Urinary bladder (tissue), 4 donors: ENCODE measurements around the gene TTLL1. TPM values are rescaled to one million over a fixed set of nuclear protein-coding genes. Genes with fewer than 3 reads are reported as not detected.
A peak's percentile ranks its signal among the peaks of the same experiment; 100 is the strongest.
"Not testable (repeated sequence)": the region's sequence is repeated elsewhere in the genome, so short reads cannot be mapped to it uniquely, and the experiment has no call there.

Experiments used
- DNase-seq: peaks from one replicate; pipeline ENCODE4 v3.0.0-alpha.2; 2015; ENCODE audit errors: extremely low spot score
- H3K27ac ChIP-seq: one replicate; pipeline ENCODE4 v1.5.1; 2013; ENCODE audit warnings: low read depth, mild to moderate bottlenecking, moderate library complexity
- H3K36me3 ChIP-seq: one replicate; pipeline ENCODE4 v1.6.1; 2013; ENCODE audit warnings: mild to moderate bottlenecking, moderate library complexity; ENCODE audit not compliant: insufficient read depth
- H3K4me1 ChIP-seq: one replicate; pipeline ENCODE4 v1.6.1; 2013; ENCODE audit warnings: mild to moderate bottlenecking, moderate library complexity; ENCODE audit not compliant: insufficient read depth
- H3K4me3 ChIP-seq: one replicate; pipeline ENCODE4 v1.5.1; 2013; ENCODE audit warnings: low read depth, low read length
- WGBS: extraction: QIAGEN DNeasy Blood & Tissue Kit; methylation state at CpG from one replicate; pipeline ENCODE4 v1.1.7; 2013; 5-methylcytosine and 5-hydroxymethylcytosine counted together
- polyA plus RNA-seq: library from polyadenylated mRNA; stranded (reverse); fragments of 200-250 nt; gene quantifications from one replicate; pipeline ENCODE4 v1.2.3, GENCODE V29; 2013
- total RNA-seq: library from RNA; depleted of rRNA; stranded (reverse); fragments of >200 nt; gene quantifications from one replicate; pipeline ENCODE4 v1.2.3, GENCODE V29; 2014
- donor health status: healthy with polysubstance abuse.
- donor health status: healthy.

Gene TTLL1
- total and polyA plus RNA-seq, 2 donors: 7.6 to 8.9 TPM

DNA sequence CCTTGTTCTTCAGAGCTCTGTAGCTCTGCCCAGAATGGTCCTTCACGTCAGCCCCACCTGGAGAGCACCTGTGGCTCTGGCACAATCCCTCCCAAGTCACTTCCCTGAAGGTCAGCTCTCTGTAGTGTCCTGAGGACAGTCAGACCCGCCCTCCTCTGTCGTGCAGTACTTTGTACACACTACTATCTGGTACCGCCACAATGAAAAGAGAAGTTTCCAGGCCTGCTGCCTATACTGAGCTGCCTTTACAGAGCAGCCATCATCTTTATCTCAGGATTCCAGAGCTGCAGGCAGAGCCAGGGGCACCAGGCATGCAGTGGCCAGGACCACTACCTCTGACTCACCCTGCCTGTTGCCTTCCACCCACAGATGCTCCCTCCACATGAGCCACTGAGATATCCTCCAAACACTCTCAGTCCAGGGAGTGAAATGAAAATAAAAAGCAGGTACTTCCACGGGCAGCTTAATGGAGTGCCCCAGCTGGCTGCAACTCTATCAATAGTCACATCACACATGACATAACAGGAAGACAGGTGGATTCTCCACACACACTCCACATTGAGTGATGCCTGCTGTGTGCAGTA, 81.6 kb downstream of the TTLL1 start:
- peaks cover 4% of the 10 kb centered on the region for H3K4me1 ChIP-seq
- H3K27ac ChIP-seq: no peak overlapping the region
- no peak for DNase-seq
- WGBS: 69% methylated on average over 5 of the region's 5 CpGs
- no peak overlapping the region for H3K4me3 ChIP-seq
- no peaks in the 10 kb centered on the region for H3K36me3 ChIP-seq

DNA sequence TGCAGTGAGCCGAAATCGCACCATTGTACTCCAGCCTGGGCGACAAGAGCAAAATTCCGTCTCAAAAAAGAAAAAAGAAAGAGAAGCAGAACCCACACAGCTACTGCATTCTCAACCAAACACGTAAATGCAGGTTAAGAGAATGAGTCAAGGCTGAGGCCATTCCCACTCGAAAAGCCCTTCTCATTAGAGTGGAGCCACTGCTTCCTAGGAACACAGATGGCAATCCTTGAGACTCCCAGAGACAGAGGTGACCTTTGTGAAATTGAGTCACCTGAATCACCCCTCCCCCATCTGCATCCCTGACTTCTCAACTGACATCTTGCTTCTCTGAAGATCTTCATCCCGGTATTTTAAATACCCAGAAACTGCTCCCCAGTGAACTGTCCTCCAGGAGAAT, 82.4 kb downstream of the TTLL1 start:
- no peak for DNase-seq
- Histone ChIP-seq H3K4me1 (peaks cover 4% of the 10 kb centered on the region), H3K27ac (no peak overlapping the region), H3K4me3 (no peak overlapping the region), H3K36me3 (no peaks in the 10 kb centered on the region)
- WGBS: 96% methylated on average over 7 of the region's 7 CpGs

DNA sequence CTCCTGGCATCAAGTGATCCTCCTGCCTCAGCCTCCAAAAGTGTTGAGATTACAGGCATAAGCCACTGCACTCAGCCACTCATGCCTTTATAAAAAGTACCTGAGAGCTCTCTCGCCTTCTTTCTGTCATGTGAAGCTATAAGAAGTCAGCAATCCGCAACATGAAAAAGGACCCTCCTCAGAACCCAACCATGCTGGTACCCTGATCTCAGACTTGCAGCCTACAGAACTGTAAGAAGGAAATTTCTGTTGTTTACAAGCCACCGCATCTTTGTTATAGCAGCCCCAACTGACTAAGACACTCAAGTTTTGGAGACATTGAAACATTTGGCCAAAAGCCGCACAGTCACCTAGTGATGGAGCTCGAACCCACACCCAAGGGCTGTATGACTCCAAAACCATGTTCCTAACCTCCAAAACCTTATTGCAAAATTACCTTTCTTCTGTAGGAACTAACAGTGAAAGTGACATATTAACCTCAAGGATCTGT, 83.1 kb downstream of the TTLL1 start:
- Histone ChIP-seq H3K4me3 (no peak overlapping the region), H3K27ac (no peak overlapping the region), H3K36me3 (no peaks in the 10 kb centered on the region), H3K4me1 (peaks cover 4% of the 10 kb centered on the region)
- over 99% methylated on average over 5 of the region's 5 CpGs for WGBS
- DNase-seq: no peak

DNA sequence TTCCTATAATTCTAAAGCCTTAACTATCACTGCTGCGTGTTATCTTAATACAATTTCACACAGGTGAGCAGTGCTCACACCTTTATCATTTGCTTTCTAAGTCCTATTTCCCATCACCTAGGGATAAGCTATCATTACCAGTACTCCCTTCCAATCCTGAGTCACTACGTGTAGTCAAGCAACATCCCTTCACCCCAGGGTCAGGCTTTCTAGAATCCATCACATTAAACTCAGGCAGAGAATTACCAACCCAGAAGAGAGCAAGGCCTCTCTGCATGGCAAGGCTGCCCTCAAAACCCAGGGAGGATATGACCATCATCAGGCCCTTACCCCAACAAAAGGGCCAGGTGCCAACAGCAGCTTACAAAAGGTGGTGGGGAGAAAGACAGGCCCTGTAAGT, 84.1 kb downstream of the TTLL1 start:
- WGBS: 77% methylated on average over 2 of the region's 2 CpGs
- DNase-seq: no peak
- H3K4me1 ChIP-seq: peaks cover 4% of the 10 kb centered on the region

DNA sequence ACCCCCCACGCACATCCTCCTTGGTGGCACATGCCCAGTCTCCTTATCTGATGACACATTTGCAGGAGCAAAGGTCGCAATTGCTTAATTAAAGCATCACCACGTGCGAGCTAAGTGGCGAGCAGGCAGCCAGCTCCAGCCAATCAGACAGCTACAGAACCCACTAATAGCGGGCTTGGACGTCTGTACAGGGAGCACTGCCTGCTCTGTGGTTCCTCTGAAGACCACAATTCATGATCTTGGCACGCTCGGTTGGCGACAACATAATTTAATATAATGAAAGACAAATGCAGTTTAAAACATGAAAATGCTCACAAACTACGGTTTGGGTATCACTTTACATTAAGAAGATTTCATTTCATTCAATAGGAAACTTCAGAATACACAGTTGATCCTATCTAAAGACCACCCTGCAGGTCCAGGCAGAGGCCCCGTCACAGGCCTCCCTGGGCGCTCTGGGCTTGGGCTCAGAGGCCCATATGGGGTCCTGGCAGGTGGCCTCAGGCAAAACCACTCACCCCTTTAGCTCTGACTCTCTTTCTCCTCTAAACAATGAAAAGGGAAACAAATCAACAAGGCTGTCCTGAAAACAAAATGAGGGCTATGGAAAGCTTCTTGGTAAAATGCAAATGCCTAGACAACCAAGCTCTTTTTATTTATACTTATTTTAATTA, 84.7 kb downstream of the TTLL1 start:
- H3K36me3 ChIP-seq: no peaks in the 10 kb centered on the region
- no peak for DNase-seq
- H3K27ac ChIP-seq: no peak overlapping the region
- H3K4me3 ChIP-seq: no peak overlapping the region
- 67% methylated on average over 13 of the region's 13 CpGs for WGBS
- peaks cover 4% of the 10 kb centered on the region for H3K4me1 ChIP-seq

More for the DNA sequence above, 84.1 kb downstream of the TTLL1 start:
- Histone ChIP-seq H3K27ac (no peak overlapping the region), H3K4me3 (no peak overlapping the region), H3K36me3 (no peaks in the 10 kb centered on the region)

DNA sequence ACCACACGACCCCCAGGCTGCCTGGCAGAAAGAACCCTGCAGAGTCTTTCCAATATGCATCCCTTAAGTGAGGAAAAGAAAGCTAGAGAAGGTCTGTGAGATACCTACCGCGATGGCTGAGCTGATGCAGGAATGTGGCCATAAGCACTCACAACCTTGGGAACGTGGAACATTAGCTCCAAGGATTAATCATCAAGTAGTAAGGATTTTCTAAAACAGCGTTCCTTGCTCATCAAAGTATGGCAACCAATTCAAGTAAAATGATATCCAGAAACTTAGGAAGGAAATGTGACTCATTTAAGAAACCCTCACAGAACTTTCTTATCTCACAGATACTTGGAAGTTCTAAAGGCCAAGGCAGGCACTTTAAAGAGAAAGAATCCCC, 87.0 kb downstream of the TTLL1 start:
- Histone ChIP-seq H3K4me1 (peaks cover 4% of the 10 kb centered on the region), H3K4me3 (no peak overlapping the region), H3K27ac (no peak overlapping the region), H3K36me3 (no peaks in the 10 kb centered on the region)
- WGBS: 31% methylated on average over 5 of the region's 5 CpGs
- DNase-seq: no peak

DNA sequence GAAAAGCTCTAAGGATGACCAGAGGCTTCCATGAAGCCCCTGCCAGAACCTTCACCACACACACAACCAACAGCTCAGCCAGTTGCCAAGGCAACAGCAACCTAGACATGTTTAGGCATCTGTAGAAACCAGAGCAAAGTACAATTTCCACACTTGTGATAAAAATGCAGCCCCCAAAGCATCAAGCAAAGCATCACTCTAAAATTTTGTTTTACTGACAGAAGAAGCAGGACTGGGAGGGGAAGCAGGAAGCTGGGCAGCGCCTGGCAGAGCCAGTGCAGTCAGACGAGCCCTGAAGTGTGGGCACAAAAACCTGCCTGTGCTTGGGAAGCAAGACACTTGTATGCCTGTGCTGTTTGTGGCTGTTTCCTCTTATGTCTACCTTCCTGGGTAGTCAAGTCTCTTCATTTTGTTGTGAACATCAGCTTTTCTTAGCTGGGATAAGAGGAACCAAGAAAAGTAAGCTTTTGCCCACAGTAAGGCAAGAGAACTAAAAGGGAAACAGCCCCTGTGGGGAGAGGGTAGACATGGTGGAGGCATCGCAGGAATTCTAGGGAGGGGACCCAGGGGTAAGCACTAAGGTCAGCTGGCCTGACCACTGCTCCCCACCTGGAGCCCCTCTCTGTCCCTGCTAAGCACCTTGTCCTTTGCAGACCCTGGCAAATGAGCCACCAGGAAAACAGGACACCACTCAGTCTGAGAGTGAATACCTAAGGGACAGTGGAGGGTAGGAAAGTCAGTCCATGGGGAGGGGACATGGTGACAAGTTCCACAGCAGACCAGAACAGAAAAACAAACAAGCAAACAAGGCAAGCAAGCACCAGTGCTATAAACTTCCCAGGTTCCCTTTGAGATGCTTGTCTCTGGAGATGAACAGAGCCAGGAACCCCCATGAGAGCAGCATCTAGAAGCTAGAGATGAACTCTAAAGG, 87.7 kb downstream of the TTLL1 start:
- WGBS: 59% methylated on average over 3 of the region's 3 CpGs
- peaks cover 4% of the 10 kb centered on the region for H3K4me1 ChIP-seq
- H3K36me3 ChIP-seq: no peaks in the 10 kb centered on the region
- DNase-seq: no peak
- no peak overlapping the region for H3K4me3 ChIP-seq
- H3K27ac ChIP-seq: no peak overlapping the region

DNA sequence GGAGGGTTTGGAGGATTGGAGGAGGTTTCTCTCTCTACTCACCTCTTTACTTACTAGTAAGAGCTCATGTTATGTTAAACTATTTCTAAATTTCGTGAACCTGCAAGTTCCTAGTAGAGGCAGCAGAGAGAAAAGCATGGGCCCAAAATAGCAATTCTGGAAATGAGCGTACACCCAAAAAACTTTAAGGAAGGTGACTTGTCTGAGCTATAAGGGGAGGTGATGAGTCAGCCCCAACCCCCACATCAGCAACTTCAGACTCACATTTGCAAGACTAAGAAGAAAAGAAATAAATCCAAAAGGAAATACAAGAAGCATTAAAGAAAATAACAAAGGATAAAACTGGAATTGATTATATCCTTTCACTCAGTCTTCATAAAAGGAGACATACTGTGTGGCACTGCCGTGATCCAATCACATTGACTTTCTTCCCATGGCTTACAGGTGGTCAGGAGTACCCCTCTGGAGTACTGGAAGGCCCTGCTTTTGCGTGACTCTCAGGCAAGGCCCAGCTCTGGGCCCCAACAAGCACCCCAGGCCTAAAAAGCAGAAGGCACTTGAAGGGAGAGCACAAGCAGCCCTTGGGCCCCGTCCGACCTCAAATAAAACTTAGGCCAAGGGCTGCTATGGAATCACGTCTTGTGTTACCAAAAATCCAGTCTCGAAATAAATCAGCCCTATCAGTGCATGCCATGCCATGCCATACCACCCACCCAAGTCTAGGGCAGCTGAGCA, 88.6 kb downstream of the TTLL1 start:
- WGBS: 68% methylated on average over 8 of the region's 8 CpGs
- H3K27ac ChIP-seq: no peak overlapping the region
- H3K36me3 ChIP-seq: no peaks in the 10 kb centered on the region
- peaks cover 4% of the 10 kb centered on the region for H3K4me1 ChIP-seq
- H3K4me3 ChIP-seq: no peak overlapping the region
- no peak for DNase-seq

DNA sequence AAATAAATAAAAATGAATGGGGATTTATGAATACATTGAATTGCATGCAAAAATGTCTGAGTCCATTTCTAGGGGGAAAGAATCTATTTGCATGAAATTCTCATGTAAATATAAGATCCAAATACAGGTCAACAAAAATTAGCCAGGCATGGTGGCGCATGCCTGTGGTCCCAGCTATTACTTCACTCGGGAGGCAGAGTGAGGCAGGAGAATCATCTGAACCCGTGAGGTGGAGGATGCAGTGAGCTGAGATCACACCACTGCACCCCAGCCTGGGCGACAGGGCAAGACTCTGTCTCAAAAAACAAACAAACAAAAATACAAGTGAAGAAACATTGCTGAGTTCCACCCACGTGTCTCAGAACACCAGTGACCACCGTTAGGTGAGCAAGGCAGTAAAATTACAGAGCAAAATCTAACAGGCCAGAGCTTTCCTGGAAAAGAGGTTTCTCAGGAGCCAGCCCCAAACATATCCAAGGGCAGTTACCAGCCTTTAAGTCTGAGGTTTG, 91.6 kb downstream of the TTLL1 start:
- Histone ChIP-seq H3K4me1 (no peaks in the 10 kb centered on the region), H3K4me3 (no peak overlapping the region), H3K27ac (no peak overlapping the region), H3K36me3 (no peaks in the 10 kb centered on the region)
- WGBS: 63% methylated on average over 6 of the region's 6 CpGs
- DNase-seq: no peak

DNA sequence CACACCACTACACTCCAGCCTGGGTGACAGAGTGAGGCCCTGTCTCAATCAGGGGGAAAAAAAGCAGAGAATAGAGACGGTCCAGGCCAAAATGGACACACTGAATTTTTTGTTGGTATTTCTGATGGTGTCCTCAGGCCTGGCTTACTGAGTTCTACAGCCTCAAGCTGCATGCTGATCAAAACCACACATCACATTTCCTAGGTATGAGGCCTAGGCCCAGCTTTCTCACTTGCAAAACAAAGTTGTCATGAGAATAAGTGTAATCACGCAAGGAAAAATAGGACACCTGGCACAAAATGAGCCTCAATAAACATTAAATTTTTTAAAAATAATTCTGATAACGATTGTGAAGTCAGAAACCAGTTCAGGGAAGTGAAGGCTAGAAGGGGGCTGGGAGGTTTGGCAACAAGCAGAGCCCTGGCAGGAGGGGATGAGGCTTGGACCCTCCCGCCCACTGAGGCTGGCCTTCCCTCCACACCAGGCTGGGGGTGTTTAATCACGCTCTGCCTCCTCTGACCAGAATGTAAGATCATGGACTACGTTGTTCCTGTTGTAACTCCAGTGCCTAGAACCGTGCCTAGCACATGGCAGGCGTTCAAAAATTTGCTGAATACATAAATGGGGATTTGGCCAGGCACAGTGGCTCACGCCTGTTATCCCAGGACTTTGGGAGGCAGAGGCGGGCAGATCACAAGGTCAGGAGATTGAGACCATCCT, 92.4 kb downstream of the TTLL1 start:
- H3K36me3 ChIP-seq: no peaks in the 10 kb centered on the region
- DNase-seq: no peak
- 31% methylated on average over 10 of the region's 10 CpGs for WGBS
- no peaks in the 10 kb centered on the region for H3K4me1 ChIP-seq
- peak overlapping the region; percentile 71 for H3K27ac ChIP-seq
- H3K4me3 ChIP-seq: no peak overlapping the region

DNA sequence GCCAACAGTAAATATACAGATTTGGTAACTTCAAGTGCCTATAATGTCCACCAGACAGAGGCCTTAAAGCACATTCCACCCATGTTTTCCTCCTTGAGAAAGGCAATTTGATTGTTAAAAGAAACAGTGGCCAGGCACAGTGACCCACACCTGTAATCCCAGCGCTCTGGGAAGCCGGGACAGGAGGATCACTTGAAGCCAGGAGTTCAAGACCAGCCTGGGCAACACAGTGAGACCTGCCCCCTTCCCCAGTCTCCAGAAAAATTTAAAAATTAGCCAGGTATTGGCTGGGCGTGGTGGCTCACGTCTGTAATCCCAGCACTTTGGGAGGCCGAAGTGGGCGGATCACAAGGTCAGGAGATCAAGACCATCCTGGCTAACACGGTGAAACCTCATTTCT, 93.5 kb downstream of the TTLL1 start:
- 58% methylated on average over 7 of the region's 7 CpGs for WGBS
- not testable (repeated sequence) for H3K4me1 ChIP-seq, H3K4me3 ChIP-seq, DNase-seq, H3K36me3 ChIP-seq
- peak overlapping the region; percentile 85 for H3K27ac ChIP-seq

DNA sequence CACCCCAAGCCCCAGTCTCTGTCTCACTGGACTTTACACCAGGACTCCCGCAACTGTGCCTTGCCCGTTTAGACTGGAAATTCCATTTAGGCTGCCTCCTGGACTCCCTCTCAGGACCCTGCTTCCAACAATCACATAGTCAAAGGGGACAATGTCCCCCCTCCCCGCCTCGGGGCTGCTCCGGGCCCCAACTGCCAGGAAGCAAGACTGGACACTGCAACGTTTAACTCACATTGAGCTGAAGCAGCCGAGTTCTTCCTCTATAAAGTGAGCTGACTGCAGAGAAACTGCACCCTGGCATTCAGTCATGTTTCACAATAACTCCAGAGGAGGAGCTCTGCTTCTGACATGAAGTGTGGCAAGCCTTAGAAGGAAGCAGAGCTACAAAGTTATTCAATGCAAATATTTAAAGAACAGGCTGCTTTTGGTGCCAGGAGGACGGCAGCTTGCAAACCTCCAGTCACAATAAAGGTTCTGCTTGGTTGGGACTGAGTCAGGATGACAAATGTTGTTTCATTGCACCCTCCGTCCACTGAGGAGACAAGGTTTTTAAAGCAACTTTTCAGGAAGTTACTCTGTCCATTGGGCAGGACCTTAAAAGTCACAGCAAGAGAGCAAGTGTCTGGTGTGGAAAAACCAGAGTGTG, 94.2 kb downstream of the TTLL1 start:
- WGBS: 10% methylated on average over 9 of the region's 9 CpGs
- H3K4me3 ChIP-seq: no peak overlapping the region
- peak; percentile 43 for DNase-seq
- no peaks in the 10 kb centered on the region for H3K36me3 ChIP-seq
- peak overlapping the region; percentile 85 for H3K27ac ChIP-seq
- peaks cover 1% of the 10 kb centered on the region for H3K4me1 ChIP-seq
